ENCODE results near the gene PAX1.

PAX1 gene

DNA sequence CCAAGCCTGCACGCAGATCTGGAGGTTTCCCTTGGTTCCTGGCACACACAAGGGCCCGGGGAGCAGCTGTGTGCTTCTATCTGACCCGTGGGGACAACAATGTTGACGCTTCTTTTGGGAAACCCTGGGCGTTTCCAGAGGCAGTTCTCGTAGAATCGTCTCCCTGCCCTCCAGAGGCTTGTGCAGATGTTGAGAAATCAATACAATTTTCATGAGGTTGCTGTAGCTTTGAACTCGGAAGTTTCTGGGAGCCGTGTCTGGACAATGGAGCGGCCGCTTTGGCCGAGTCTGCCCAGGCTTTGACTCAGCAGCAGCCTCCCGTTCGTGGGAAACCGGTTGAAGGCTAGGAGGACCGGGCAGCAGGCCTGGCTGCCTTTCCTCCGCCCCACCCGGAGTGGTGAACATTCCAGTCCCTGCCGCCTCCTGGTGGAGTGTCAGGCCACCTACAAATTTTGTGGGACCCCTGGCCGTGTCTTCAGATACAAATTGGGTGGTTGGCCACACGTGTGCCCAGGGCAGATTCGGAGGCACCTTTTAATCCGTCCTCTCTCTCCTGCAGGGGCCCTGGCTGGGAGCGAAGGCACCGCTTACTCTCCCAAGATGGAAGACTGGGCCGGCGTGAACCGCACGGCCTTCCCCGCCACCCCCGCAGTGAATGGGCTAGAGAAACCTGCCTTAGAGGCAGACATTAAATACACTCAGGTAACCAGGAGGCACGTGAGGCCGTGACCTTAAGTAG, 2.7 kb downstream of the PAX1 start:
- no peak for TF ChIP-seq CTCF (conservative IDR thresholded peaks at IDR 0.05; ENCODE audit: low read depth, low read length)
- no peak overlapping the region for H3K4me3 ChIP-seq (ENCODE audit: low read length)

GRCh38 chr20:21708738-21709534, 3.5 kb downstream of the PAX1 start:
- no peak for TF ChIP-seq CTCF (conservative IDR thresholded peaks at IDR 0.05; ENCODE audit: low read depth, low read length)
- no peak for DNase-seq (ENCODE audit: low read depth)
- H3K4me3 ChIP-seq (ENCODE audit: low read length), result no peak overlapping the region

More for the DNA sequence above, 2.7 kb downstream of the PAX1 start:
- no peak for DNase-seq (ENCODE audit: low read depth)

DNA sequence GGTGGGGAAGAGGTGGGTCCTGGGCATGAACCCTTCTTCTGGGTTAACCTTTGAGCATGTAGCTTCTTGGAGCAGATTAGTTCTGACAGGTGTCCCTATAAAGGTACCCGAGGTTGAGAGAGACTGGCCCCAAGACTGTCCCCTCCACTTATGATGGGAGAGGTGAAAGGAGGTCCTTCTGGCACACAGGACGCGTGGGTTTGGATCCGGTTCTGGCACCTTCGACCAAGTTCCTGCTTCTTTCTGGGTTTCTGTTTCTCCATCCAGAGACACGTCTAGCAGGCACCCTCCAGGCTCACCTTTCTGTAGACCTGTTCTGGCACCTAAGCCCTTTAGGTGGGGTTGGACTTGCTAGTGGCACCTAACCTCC, 4.1 kb downstream of the PAX1 start:
- H3K4me3 ChIP-seq (ENCODE audit: low read length), result no peak overlapping the region
- TF ChIP-seq CTCF (conservative IDR thresholded peaks at IDR 0.05; ENCODE audit: low read depth, low read length), result no peak
- no peak for DNase-seq (ENCODE audit: low read depth)

DNA sequence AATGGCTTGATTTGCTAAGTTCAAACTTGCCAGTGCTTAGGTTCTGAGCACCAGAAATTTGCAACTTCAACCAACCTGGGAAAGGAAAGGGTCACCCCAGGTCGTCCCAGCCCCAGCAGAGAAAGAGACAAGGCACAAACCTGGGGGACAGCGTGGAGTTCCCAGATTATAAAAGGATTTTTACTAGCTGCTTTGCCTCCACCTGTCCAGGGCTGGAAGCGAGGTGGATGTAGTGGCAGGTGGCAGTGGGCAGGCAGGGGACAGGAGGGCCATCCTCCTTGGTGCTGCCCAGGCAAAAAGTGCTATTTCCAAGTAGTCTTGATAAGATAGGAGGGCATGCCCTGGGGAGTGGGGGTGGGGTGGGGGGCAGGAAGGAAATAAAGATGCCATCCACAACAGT, 4.9 kb downstream of the PAX1 start:
- no peak for DNase-seq (ENCODE audit: low read depth)
- no peak for TF ChIP-seq CTCF (conservative IDR thresholded peaks at IDR 0.05; ENCODE audit: low read depth, low read length)
- no peak overlapping the region for H3K4me3 ChIP-seq (ENCODE audit: low read length)

DNA sequence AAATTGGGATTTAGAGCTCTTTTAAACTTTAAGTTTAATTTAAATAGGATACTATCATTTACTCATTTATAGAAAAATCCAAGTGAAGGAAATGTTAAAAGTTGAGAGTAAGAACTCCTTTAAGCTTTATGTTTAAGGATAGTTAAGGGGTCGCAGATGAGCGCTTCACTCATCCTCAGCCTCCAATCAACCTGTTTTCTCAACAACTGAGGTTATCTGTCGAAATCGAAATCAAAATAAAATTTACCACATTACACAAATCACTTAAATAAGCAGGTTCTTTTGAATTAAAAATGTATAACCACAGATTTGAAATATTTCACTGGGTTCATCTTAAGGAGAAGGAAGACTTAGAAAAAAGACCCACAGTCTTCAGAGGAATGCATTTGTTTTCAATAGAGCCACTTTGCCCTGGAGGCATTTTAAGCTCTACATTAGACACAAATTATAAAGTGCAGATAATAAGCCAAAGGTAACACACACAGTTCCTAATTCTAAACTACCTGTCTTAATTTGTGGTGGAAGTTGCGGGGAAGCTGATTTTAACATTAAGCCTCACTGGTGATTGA, 5.5 kb downstream of the PAX1 start:
- no peak for TF ChIP-seq CTCF (conservative IDR thresholded peaks at IDR 0.05; ENCODE audit: low read depth, low read length)
- no peak for DNase-seq (ENCODE audit: low read depth)
- no peak overlapping the region for H3K4me3 ChIP-seq (ENCODE audit: low read length)

DNA sequence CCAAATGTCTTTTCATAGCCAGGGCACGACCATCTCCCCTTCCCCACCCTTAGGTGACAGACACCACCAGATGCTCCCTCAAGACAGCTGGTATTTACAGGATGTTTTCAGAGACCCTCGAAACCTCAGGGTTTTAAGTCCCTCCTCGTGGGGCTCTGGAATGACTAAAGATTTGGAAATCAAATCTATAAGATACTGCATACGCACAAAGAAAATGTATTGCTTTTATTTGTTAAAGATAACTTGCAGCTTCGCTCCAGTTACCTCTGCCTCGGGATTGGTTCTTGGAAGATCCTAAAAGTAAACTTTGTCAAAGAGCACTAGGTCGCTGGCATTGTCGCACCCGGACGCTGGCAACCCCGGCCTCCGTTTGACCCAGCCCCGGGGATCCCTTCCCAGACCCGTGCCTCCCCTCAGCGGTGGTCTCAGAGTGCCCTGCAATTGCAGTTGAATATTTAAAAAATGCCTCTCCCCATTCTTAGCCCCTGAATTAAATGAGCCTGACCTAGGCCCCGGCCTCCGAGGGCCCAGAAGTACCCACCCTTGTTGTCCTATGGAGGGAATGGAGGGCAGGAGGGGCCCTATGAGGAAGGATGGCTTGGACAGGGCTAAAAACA, 7.1 kb downstream of the PAX1 start:
- no peak overlapping the region for H3K4me3 ChIP-seq (ENCODE audit: low read length)
- no peak for DNase-seq (ENCODE audit: low read depth)
- no peak for TF ChIP-seq CTCF (conservative IDR thresholded peaks at IDR 0.05; ENCODE audit: low read depth, low read length)

All from retinal pigment epithelial cell (primary cell).